Activated T-helper 2 cell treated with anti-CD3 and anti-CD28 coated beads, Interferon-gamma antibody, Interleukin-2, Interleukin-4, amounts not matched to agents 10 μg/mL and 5 μg/mL and 100 μg/mL, durations not matched to agents 14 hours and 24 hours and 36 hours (primary cell): ENCODE data around the gene LRP11. TPM values are rescaled to one million over a fixed set of nuclear protein-coding genes. Genes with fewer than 3 reads are reported as not detected.
"Not testable (repeated sequence)": the region's sequence is repeated elsewhere in the genome, so short reads cannot be mapped to it uniquely, and the experiment has no call there.

ENCODE experiments used
- DNase-seq: peaks from one replicate; pipeline ENCODE4 v3.0.0; 2021; ENCODE audit warnings: low spot score
- H3K27ac Mint-ChIP-seq: one replicate; pipeline ENCODE4 v1.8.0; 2021; ENCODE audit warnings: mixed read lengths
- H3K27me3 Mint-ChIP-seq: one replicate; pipeline ENCODE4 v1.8.0; 2021; ENCODE audit warnings: low read depth, mixed read lengths
- H3K36me3 Mint-ChIP-seq: one replicate; pipeline ENCODE4 v1.8.0; 2021; ENCODE audit warnings: low read depth, mixed read lengths
- H3K4me1 Mint-ChIP-seq: one replicate; pipeline ENCODE4 v1.8.0; 2021; ENCODE audit warnings: low read depth, mixed read lengths
- H3K4me3 Mint-ChIP-seq: one replicate; pipeline ENCODE4 v1.8.0; 2021; ENCODE audit warnings: low read depth, mild to moderate bottlenecking, moderate library complexity, mixed read lengths
- H3K9me3 Mint-ChIP-seq: one replicate; pipeline ENCODE4 v1.8.0; 2021; ENCODE audit warnings: mixed read lengths
- intact Hi-C: fragments of 100-400 bp; cut with micrococcal nuclease; formaldehyde crosslinking; loops from one replicate; pipeline ENCODE4 v1.15.1; 2023
- total RNA-seq: library from RNA; stranded (reverse); gene quantifications from 2 replicates; pipeline ENCODE4 v1.2.3, GENCODE V29; 2022

LRP11 gene
- total RNA-seq, 1 donor from 2014 or later: 4.3 TPM

DNA sequence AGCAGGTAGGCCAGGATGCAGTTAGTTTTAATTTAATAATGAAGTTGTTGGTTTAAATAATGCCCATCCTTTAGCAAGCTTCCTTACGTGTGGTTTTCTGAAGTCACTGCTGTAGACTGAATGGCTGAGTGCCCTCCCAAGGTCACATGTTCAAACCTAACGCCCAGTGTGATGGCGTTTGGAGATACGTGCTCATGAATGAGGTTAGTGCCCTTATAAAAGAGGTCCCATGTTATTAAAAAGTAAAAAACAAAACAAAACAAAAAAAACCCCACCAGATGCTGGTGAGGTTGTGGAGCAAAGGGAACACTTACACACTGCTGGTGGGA lies 16.3 kb downstream of the LRP11 start:
- no peak for DNase-seq
- intact Hi-C loops: no loop called here
- Mint-ChIP-seq H3K36me3 (no peaks in the 10 kb centered on the region), H3K27me3 (peaks cover 29% of the 10 kb centered on the region), H3K4me1 (peaks cover 14% of the 10 kb centered on the region), H3K27ac (no peak overlapping the region), H3K9me3 (no peaks in the 10 kb centered on the region), H3K4me3 (no peak overlapping the region)

GRCh38 chr6:149846321-149846720 lies 17.8 kb downstream of the LRP11 start:
- H3K36me3 Mint-ChIP-seq: no peaks in the 10 kb centered on the region
- H3K27me3 Mint-ChIP-seq: peaks cover 24% of the 10 kb centered on the region
- no peak overlapping the region for H3K4me3 Mint-ChIP-seq
- no peak for DNase-seq
- peaks cover 3% of the 10 kb centered on the region for H3K4me1 Mint-ChIP-seq
- no peaks in the 10 kb centered on the region for H3K9me3 Mint-ChIP-seq
- intact Hi-C loops: no loop called here
- no peak overlapping the region for H3K27ac Mint-ChIP-seq

- intact Hi-C loops: no loop called here
- H3K27me3 Mint-ChIP-seq: peaks cover 21% of the 10 kb centered on the region
- H3K27ac Mint-ChIP-seq: no peak overlapping the region
- H3K9me3 Mint-ChIP-seq: no peaks in the 10 kb centered on the region
- no peak overlapping the region for H3K4me3 Mint-ChIP-seq
- H3K36me3 Mint-ChIP-seq: no peaks in the 10 kb centered on the region
- H3K4me1 Mint-ChIP-seq: peaks cover 3% of the 10 kb centered on the region
- DNase-seq: no peak
Observed at GRCh38 chr6:149845549-149845948, 18.6 kb downstream of the LRP11 start.

DNA sequence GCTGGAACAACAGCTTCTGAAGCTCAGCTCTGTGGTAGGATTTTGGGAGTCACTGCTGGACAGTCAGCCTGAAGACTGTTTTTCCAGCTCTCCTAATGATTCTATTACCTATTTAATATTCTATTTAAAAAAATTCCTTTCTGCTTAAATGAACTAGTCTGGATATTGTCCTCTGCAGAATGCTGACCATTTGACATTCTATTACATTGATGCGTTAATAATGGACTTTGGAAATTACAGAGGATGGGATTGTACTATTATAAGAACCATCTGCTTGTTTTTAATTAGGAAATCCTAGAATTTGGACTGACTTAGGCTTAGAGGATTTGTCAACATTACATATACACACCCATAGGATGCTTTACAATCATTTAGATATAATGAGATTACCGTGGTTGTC lies 19.7 kb downstream of the LRP11 start:
- Mint-ChIP-seq H3K9me3 (no peaks in the 10 kb centered on the region), H3K4me3 (no peak overlapping the region), H3K27ac (no peak overlapping the region), H3K36me3 (no peaks in the 10 kb centered on the region), H3K4me1 (peaks cover 3% of the 10 kb centered on the region), H3K27me3 (peaks cover 15% of the 10 kb centered on the region)
- intact Hi-C loops: no loop called here
- DNase-seq: no peak

DNA sequence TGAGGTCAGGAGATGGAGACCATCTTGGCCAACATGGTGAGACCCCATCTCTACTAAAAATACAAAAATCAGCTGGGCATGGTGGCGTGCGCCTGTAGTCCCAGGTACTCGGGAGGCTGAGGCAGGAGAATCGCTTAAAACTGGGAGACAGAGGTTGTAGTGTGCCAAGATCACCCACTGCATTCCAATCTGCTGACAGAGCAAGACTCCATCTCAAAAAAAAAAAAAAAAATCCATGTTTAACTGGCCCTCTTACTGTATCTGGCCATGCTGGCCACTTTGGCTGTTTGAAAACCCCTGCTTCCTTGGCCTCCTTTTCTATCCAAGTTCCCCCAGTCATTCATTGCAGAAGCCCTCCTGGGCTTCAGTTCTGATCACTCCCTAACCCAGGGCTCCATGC lies 20.1 kb downstream of the LRP11 start:
- H3K36me3 Mint-ChIP-seq, H3K4me3 Mint-ChIP-seq, H3K9me3 Mint-ChIP-seq, H3K27ac Mint-ChIP-seq, H3K4me1 Mint-ChIP-seq, DNase-seq, intact Hi-C loops: not testable (repeated sequence)
- H3K27me3 Mint-ChIP-seq: peaks cover 16% of the 10 kb centered on the region

DNA sequence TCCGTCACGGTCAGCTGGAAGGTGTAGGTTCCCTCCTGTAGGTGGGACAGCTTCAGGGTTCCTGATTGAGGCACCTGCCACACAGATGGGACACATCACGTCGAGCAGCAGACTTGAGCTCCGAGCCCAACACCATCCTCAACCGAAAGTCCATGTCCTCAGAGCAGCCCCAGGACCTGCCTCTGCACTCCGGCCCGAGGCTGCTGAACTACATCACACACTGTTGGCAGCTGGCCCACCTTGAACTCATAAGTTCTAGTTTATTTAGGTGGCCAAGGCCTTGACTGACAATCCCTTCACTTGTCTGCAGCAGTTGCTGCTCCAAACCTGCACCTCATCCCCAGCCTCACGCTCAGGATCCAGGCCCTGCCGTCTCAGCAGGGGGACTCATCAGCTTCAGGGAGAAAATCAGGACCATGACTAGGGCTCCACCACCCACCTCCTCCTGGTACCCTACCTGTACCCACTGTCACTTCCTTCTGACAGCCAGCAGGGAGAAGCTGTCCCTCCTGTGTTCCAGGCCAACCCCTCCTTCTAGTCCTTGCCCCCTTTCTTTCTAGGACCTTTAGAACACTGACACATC lies 21.0 kb downstream of the LRP11 start:
- Mint-ChIP-seq H3K4me3 (no peak overlapping the region), H3K27me3 (peaks cover 13% of the 10 kb centered on the region), H3K4me1 (peaks cover 3% of the 10 kb centered on the region), H3K36me3 (no peaks in the 10 kb centered on the region), H3K27ac (no peak overlapping the region), H3K9me3 (no peaks in the 10 kb centered on the region)
- intact Hi-C loops: no loop called here
- no peak for DNase-seq

- peaks cover 13% of the 10 kb centered on the region for H3K27me3 Mint-ChIP-seq
- no peak overlapping the region for H3K4me3 Mint-ChIP-seq
- intact Hi-C loops: no loop called here
- no peaks in the 10 kb centered on the region for H3K9me3 Mint-ChIP-seq
- H3K4me1 Mint-ChIP-seq: peaks cover 3% of the 10 kb centered on the region
- no peak for DNase-seq
- no peak overlapping the region for H3K27ac Mint-ChIP-seq
- H3K36me3 Mint-ChIP-seq: no peaks in the 10 kb centered on the region
Observed at GRCh38 chr6:149842331-149842730, 21.8 kb downstream of the LRP11 start.

DNA sequence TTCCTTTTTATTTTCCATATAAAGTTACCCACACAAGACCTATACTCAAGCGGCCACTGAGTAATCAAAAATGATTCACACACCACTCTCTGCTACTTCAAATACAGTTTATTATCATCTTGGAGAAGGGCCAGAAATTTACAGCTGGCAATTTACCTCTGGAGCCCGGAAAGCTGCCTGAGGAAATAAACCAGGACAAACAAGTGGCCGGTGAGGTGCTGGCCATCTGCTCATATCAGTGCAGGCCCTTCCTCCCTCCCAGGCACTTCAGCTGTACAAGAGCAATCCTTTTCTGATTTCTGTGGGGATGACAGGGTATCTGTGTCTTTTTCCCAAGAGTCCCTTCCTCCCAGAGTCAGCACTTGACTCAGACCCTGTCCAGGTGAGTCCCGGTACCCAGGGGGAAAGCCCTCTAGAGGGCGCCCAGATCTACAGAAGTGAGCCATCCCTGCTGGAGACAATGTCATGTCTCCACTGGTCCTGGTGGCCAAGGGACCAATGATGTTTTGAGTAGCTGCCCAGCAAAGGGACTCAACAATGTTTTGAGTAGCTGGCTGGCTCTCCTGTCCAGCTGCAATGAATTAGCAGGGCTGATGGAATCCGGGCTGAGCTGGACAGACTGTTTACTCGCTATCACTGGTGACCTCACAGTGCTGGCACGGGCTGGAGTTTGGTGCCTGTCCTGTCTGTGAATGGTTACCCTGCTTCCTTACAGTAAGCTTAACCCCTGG lies 23.6 kb downstream of the LRP11 start:
- DNase-seq: peak; percentile 30
- H3K9me3 Mint-ChIP-seq: no peaks in the 10 kb centered on the region
- intact Hi-C loops: loop anchor here (1.0 kb wide), 1 partner anchor 25 kb away; no protein-coding TSS in a partner anchor
- no peak overlapping the region for H3K27ac Mint-ChIP-seq
- no peaks in the 10 kb centered on the region for H3K4me1 Mint-ChIP-seq
- H3K27me3 Mint-ChIP-seq: peaks cover 20% of the 10 kb centered on the region
- no peak overlapping the region for H3K4me3 Mint-ChIP-seq
- no peaks in the 10 kb centered on the region for H3K36me3 Mint-ChIP-seq

GRCh38 chr6:149834513-149835481 lies 29.4 kb downstream of the LRP11 start:
- no peaks in the 10 kb centered on the region for H3K36me3 Mint-ChIP-seq
- no peaks in the 10 kb centered on the region for H3K9me3 Mint-ChIP-seq
- intact Hi-C loops: loop anchor here (1.0 to 2.0 kb wide), 3 partner anchors 30 to 176 kb away; partner anchors contain the start of gene LRP11
- H3K27ac Mint-ChIP-seq: no peak overlapping the region
- peaks cover 8% of the 10 kb centered on the region for H3K27me3 Mint-ChIP-seq
- no peaks in the 10 kb centered on the region for H3K4me1 Mint-ChIP-seq
- peak; percentile 62 for DNase-seq
- no peak overlapping the region for H3K4me3 Mint-ChIP-seq

GRCh38 chr6:149833651-149834050 lies 30.5 kb downstream of the LRP11 start:
- H3K27ac Mint-ChIP-seq: no peak overlapping the region

DNA sequence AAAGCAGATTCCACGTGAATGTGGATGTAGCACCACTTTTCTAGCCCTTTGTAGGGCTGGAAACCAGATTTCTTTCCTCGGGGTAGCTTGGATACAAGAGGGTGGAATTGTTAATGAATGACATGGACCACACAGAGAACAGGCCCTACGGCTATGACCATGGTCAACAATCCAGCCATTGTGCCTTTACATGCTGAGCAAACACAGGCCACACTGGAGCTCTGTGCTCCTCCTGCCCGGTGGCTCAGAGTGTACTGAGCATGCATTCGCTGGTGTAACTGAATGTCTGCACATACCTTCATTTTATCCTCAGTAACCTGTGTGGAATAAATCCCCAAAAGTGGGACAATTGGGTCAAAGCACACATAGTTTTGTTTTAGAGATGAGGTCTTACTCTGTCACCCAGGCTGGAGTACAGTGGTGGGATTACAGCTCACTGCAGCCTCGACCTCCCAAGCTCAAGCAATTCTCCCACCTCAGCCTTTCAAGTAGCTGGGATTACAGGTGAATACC lies 32.8 kb downstream of the LRP11 start:
- peaks cover 4% of the 10 kb centered on the region for H3K27me3 Mint-ChIP-seq
- no peak overlapping the region for H3K27ac Mint-ChIP-seq
- no peaks in the 10 kb centered on the region for H3K9me3 Mint-ChIP-seq
- no peaks in the 10 kb centered on the region for H3K36me3 Mint-ChIP-seq
- intact Hi-C loops: no loop called here
- no peak for DNase-seq
- no peak overlapping the region for H3K4me3 Mint-ChIP-seq
- H3K4me1 Mint-ChIP-seq: no peaks in the 10 kb centered on the region

More at GRCh38 chr6:149833651-149834050, 30.5 kb downstream of the LRP11 start:
- Mint-ChIP-seq H3K27me3 (peaks cover 6% of the 10 kb centered on the region), H3K9me3 (no peaks in the 10 kb centered on the region), H3K4me1 (no peaks in the 10 kb centered on the region), H3K36me3 (no peaks in the 10 kb centered on the region), H3K4me3 (no peak overlapping the region)
- DNase-seq: no peak
- intact Hi-C loops: loop anchor here (1.0 to 2.0 kb wide), 3 partner anchors 31 to 177 kb away; partner anchors contain the start of gene LRP11

DNA sequence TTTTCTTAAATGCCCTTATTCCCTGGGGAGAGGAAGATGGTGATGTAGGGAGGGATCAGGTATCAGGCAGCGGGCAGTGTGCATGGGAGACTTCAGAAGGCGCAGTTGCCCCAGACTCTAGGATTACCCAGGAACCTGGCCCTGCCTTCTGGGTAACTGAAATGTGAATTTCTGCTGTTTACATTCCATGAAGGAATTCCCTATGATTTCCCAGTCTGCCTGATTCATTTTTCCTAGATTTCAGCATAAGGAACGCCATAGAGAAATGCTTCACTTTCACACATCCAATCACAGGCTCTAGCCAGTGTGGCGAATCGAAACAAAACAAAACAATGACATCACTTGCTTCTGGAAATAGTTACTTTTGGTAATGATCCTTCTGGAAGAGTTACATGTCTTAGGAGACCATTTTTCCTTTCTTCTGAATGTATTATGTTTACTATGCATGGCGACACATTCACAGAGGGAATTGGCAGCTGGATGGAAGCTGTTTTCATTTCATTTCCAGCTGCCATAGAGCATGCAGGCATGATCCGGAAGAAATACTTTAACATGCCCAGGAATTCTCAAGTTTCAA lies 33.3 kb downstream of the LRP11 start:
- Mint-ChIP-seq H3K4me1 (no peaks in the 10 kb centered on the region), H3K4me3 (no peak overlapping the region), H3K9me3 (no peaks in the 10 kb centered on the region), H3K27me3 (no peaks in the 10 kb centered on the region), H3K36me3 (no peaks in the 10 kb centered on the region), H3K27ac (no peak overlapping the region)
- no peak for DNase-seq
- intact Hi-C loops: no loop called here
